SU-DHL-6 (cell line): Measurements from ENCODE around the gene MSH6.

Experiments used
- H2AFZ ChIP-seq: fragments of 200-600 bp; sonication (generic); 2 replicates; pipeline ENCODE4 v1.6.1; 2014; ENCODE audit warnings: low read depth, mild to moderate bottlenecking, moderate library complexity, mixed read lengths, antibody characterized with exemption, low read length; ENCODE audit not compliant: severe bottlenecking
- H3F3A ChIP-seq: fragments of 200-600 bp; shearing (Covaris generic); 2 replicates; pipeline ENCODE4 v1.6.0; 2016; ENCODE audit warnings: antibody characterized with exemption, mild to moderate bottlenecking; ENCODE audit not compliant: insufficient read depth
- H3K27ac ChIP-seq: fragments of 200-600 bp; sonication (generic); 2 replicates; pipeline ENCODE4 v1.5.1; 2016; ENCODE audit warnings: low read depth, mild to moderate bottlenecking, low read length, moderate library complexity, mixed read lengths
- H3K27me3 ChIP-seq: fragments of 200-600 bp; sonication (generic), shearing (Covaris generic); 2 replicates; pipeline ENCODE4 v1.6.0; 2014; ENCODE audit warnings: mild to moderate bottlenecking, low read length
- H3K36me3 ChIP-seq: fragments of 200-600 bp; sonication (generic); 2 replicates; pipeline ENCODE4 v1.6.1; 2014; ENCODE audit warnings: mild to moderate bottlenecking, low read length, mixed read lengths
- H3K4me2 ChIP-seq: fragments of 300-600, 200-600 bp; shearing (Covaris generic), sonication (generic); 2 replicates; pipeline ENCODE4 v1.6.0; 2014; ENCODE audit warnings: low read length, low read depth, mild to moderate bottlenecking; ENCODE audit not compliant: poor library complexity, severe bottlenecking
- H3K4me3 ChIP-seq: fragments of 200-600 bp; sonication (generic); 2 replicates; pipeline ENCODE4 v1.5.1; 2014; ENCODE audit warnings: antibody characterized with exemption, low read length, mild to moderate bottlenecking, mixed read lengths; ENCODE audit not compliant: insufficient read depth, poor library complexity, severe bottlenecking
- H3K79me2 ChIP-seq: fragments of 200-600 bp; sonication (generic); 2 replicates; pipeline ENCODE4 v1.6.1; 2014; ENCODE audit warnings: mild to moderate bottlenecking, low read length, moderate library complexity; ENCODE audit not compliant: insufficient read depth
- H3K9ac ChIP-seq: fragments of 200-600 bp; sonication (generic); 2 replicates; pipeline ENCODE4 v1.7.0; 2014; ENCODE audit warnings: mild to moderate bottlenecking, low read length
- H3K9me2 ChIP-seq: fragments of 200-600 bp; sonication (generic); replicated peaks from 2 replicates; pipeline ENCODE4 v1.6.1; 2014; ENCODE audit warnings: low read length; ENCODE audit not compliant: insufficient read depth
- H3K9me3 ChIP-seq: fragments of 200-600 bp; sonication (generic); 2 replicates; pipeline ENCODE4 v1.6.1; 2014; ENCODE audit warnings: low read length, mixed read lengths; ENCODE audit not compliant: insufficient read depth
- H4K20me1 ChIP-seq: fragments of 200-600 bp; sonication (generic); 2 replicates; pipeline ENCODE4 v1.6.1; 2014; ENCODE audit warnings: low read depth, mild to moderate bottlenecking, antibody characterized with exemption, low read length, moderate library complexity, mixed read lengths
- EZH2phosphoT487 ChIP-seq: fragments of 200-600 bp; sonication (generic), shearing (Covaris generic); conservative IDR thresholded peaks from 2 replicates; pipeline ENCODE4 v1.6.1; 2018; ENCODE audit warnings: mild to moderate bottlenecking, antibody characterized with exemption, low read length, moderate library complexity, mixed read lengths
- TF ChIP-seq, protein P1 (sequence below): fragments of 200-600 bp; sonication (generic); IDR thresholded peaks from one replicate; pipeline ENCODE4 v1.5.1; 2017; ENCODE audit warnings: antibody characterized with exemption, mild to moderate bottlenecking, low read length, moderate library complexity; ENCODE audit not compliant: insufficient read depth, poor library complexity, severe bottlenecking

MSH6 gene

DNA sequence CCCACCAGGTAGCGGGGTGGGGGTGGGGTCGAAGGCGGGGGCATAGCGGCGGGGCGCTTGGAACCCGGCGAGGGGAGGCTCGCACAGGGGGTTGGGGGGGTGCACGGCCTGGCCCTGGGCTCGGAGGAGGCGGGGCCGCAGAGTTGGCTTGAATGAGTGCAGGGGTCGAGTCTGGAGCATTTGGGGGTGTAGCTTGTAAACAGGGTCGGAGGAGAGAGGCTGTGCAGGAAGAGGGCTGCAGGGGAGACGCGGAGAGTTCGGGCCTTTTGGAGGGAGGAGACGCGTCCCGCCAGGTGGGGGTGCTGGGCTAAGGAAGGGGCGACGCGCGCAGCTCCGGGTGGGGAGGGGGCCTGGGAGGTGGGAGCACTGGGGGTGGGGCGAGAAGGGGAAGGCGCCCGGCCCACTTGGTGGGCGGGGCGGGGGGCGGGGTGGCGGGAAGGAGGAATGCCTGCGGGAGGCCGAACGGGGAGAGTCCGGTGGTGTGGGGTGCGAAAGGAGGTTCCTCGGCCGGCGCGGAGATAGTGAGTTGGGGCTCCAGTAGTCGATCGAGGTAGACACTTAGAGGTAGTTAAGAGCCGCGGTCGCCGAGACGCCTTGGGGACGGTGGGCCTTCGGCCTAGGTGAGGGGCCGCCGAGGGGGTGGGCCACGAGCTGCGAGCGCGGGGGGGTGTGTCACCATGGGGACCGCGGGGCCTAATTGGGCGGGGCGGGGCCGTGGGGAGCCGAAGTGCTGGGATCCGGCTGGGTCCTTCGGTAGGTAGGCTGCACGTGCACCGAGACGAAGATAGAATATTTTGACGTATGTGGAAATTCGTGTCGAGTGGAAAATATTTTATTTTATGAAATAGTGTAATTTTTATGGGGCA lies 774 bp downstream of the MSH6 start:
- Histone ChIP-seq H4K20me1 (peaks cover 32% of the 10 kb centered on the region), H3K36me3 (peaks cover 12% of the 10 kb centered on the region), H3F3A (peaks cover 59% of the 10 kb centered on the region), H2AFZ (no peak overlapping the region), H3K79me2 (peaks cover 58% of the 10 kb centered on the region), H3K4me3 (peak overlapping the region; percentile 100), H3K9me3 (no peaks in the 10 kb centered on the region), H3K27ac (peak overlapping the region; percentile 93), H3K9ac (peak overlapping the region; percentile 98), H3K4me2 (peak overlapping the region; percentile 82), H3K27me3 (no peaks in the 10 kb centered on the region), H3K9me2 (no peaks in the 10 kb centered on the region)
- no peak for TF ChIP-seq EZH2phosphoT487
- TF ChIP-seq, protein P1, sequence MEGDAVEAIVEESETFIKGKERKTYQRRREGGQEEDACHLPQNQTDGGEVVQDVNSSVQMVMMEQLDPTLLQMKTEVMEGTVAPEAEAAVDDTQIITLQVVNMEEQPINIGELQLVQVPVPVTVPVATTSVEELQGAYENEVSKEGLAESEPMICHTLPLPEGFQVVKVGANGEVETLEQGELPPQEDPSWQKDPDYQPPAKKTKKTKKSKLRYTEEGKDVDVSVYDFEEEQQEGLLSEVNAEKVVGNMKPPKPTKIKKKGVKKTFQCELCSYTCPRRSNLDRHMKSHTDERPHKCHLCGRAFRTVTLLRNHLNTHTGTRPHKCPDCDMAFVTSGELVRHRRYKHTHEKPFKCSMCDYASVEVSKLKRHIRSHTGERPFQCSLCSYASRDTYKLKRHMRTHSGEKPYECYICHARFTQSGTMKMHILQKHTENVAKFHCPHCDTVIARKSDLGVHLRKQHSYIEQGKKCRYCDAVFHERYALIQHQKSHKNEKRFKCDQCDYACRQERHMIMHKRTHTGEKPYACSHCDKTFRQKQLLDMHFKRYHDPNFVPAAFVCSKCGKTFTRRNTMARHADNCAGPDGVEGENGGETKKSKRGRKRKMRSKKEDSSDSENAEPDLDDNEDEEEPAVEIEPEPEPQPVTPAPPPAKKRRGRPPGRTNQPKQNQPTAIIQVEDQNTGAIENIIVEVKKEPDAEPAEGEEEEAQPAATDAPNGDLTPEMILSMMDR: no peak

DNA sequence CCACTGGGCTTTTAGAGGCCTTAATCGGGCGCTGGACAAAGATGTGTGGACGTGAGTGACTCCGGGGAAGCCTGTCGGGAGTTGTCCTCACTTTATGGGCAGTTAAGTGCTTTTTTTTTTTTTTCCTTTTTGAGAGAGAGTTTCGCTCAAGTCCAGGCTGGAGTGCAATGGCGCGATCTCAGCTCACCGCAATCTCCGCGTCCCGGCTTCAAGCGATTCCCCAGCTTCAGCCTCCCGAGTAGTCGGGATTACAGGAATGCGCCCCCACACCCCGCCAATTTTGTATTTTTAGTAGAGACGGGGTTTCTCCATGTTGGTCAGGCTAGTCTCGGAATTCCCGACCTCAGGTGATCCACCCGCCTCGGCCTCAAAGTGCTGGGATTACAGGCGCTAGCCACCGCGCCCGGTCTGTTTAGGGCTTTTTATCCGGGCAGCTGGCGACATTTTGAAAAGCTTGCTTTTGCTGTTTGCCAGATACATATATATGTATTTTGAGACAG lies 1.5 kb downstream of the MSH6 start:
- H3K9me2 ChIP-seq: no peaks in the 10 kb centered on the region
- H3K27ac ChIP-seq: peak overlapping the region; percentile 93
- peak overlapping the region; percentile 82 for H3K4me2 ChIP-seq
- H3K79me2 ChIP-seq: peaks cover 65% of the 10 kb centered on the region
- peak overlapping the region; percentile 98 for H3K9ac ChIP-seq
- no peak overlapping the region for H2AFZ ChIP-seq
- H3K36me3 ChIP-seq: peaks cover 15% of the 10 kb centered on the region
- no peaks in the 10 kb centered on the region for H3K9me3 ChIP-seq
- peak overlapping the region; percentile 100 for H3K4me3 ChIP-seq
- H4K20me1 ChIP-seq: peaks cover 34% of the 10 kb centered on the region
- no peaks in the 10 kb centered on the region for H3K27me3 ChIP-seq
- no peak for TF ChIP-seq EZH2phosphoT487
- TF ChIP-seq, protein P1: no peak
- peaks cover 54% of the 10 kb centered on the region for H3F3A ChIP-seq

DNA sequence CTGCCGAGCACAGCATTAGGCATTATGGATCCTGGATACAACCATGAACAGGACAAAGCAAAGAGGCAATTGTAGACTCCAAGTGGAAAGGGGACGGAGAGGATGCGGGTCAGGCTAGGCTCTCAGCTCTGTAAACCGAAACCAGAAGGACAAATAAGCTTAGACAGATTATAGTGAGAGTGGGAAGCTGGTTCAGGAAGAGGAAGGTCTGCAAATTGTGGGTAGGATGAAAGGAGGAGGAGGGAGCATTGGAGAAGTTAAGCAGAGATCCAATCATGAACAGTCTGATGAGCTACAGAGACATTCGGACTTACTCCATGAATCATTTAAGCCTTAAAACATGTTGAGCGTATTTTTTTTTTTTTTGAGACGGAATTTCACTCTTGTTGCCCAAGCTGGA lies 3.0 kb downstream of the MSH6 start:
- Histone ChIP-seq H3K4me2 (peak overlapping the region; percentile 82), H3K9ac (peak overlapping the region; percentile 98)

More for the DNA sequence above, 3.0 kb downstream of the MSH6 start:
- Histone ChIP-seq H3K27me3 (no peaks in the 10 kb centered on the region), H3F3A (peaks cover 50% of the 10 kb centered on the region), H3K9me3 (no peaks in the 10 kb centered on the region), H4K20me1 (peaks cover 50% of the 10 kb centered on the region), H3K9me2 (no peaks in the 10 kb centered on the region), H3K27ac (peak overlapping the region; percentile 20; the same call in 1 of the 2 replicates), H3K36me3 (peaks cover 30% of the 10 kb centered on the region), H3K4me3 (peak overlapping the region; percentile 100), H3K79me2 (peaks cover 81% of the 10 kb centered on the region), H2AFZ (no peak overlapping the region)
- TF ChIP-seq, protein P1: no peak
- TF ChIP-seq EZH2phosphoT487: no peak
